Pancreas (tissue), 10 donors: Measurements from ENCODE around the gene IGSF3. TPM values are rescaled to one million over a fixed set of nuclear protein-coding genes. Genes with fewer than 3 reads are reported as not detected.
"Not testable (repeated sequence)": the region's sequence is repeated elsewhere in the genome, so short reads cannot be mapped to it uniquely, and the experiment has no call there.

Experiments used
- ATAC-seq, 4 donors: fragments of 200-7000 bp; cut with Tn5 transposase; one replicate each; pipeline versions ENCODE4 v1.8.0 to v1.9.1; 2020; ENCODE audit warnings: mild to moderate bottlenecking in 4 of 4, moderate library complexity in 4 of 4
- DNase-seq, 6 donors: peaks; one replicate each; pipeline ENCODE4 v3.0.0-alpha.2; 2020
- FAIRE-seq: peaks from 2 replicates; lab custom pipeline; 2012; peaks lifted over from hg19 to GRCh38; lab: Jason Lieb, UNC
- H3K27ac ChIP-seq, 4 donors: fragments of 200-600 bp; sonication (generic); 1 replicate in 3 of 4; 2 replicates in 1 of 4; pipeline versions ENCODE4 v1.5.0 to v1.8.0; 2020
- H3K27me3 ChIP-seq, 4 donors: fragments of 200-600 bp; one replicate each; pipeline ENCODE4 v1.8.0; 2021
- H3K36me3 ChIP-seq, 3 donors: fragments of 200-600 bp; sonication (generic) in 1 of 3; one replicate each; pipeline versions ENCODE4 v1.5.0 to v1.8.0; 2020 to 2021
- H3K4me1 ChIP-seq, 3 donors: fragments of 200-600 bp; one replicate each; pipeline ENCODE4 v1.8.0; 2021
- H3K4me3 ChIP-seq, 4 donors: fragments of 200-600 bp; sonication (generic) in 2 of 4; one replicate each; pipeline versions ENCODE4 v1.5.0 to v1.8.0; 2020 to 2021
- H3K9me3 ChIP-seq, 4 donors: fragments of 200-600 bp; one replicate each; pipeline ENCODE4 v1.8.0; 2021
- CTCF ChIP-seq, 4 donors: fragments of 200-600 bp; sonication (generic) in 3 of 4; IDR thresholded peaks; one replicate each; pipeline versions ENCODE4 v1.5.0 to v1.8.0; 2021; ENCODE audit warnings: antibody characterized with exemption in 4 of 4
- WGBS, 2 donors: extraction: QIAGEN DNeasy Blood & Tissue Kit; methylation state at CpG; one replicate each; pipeline ENCODE4 v1.1.7; 2013; 5-methylcytosine and 5-hydroxymethylcytosine counted together
- intact Hi-C, 3 donors: fragments of 100-400 bp; cut with DNase I; formaldehyde crosslinking; loops; one replicate each; pipeline versions ENCODE4 v1.11.1 to v1.14.2; 2022
- polyA plus RNA-seq, 2 donors: library from polyadenylated mRNA; stranded (reverse); fragments of 200-250 nt; gene quantifications; one replicate each; pipeline ENCODE4 v1.2.3, GENCODE V29; 2013
- total RNA-seq, 6 donors: library from RNA; stranded (reverse); fragmentation: NEBNext Ultra II Directional in 4 of 6; extraction: Animal tissue kit (Norgen Biotek cat#: 25700) in 4 of 6; gene quantifications; one replicate each; pipeline versions ENCODE4 v1.2.1 to v1.2.4, GENCODE V29; 2021 to 2023
- donor health status: healthy with polysubstance abuse.
- donor health status: DM: no; HTN: no; CAD: no; lungs with moderate emphysema.
- donor health status: DM: no; HTN: no; CAD: no.
- donor health status: control.
- donor health status: control.
- donor health status: Bipolar disorder and iron deficiency.
- donor health status: DM: yes; HTN: yes; CAD: no.
- donor health status: DM: no; HTN: no; CAD: no.
- donor health status: DM: no; HTN: no; CAD: no.
- donor health status: DM: yes; HTN: yes; CAD: no.

Gene IGSF3
- total and polyA plus RNA-seq, 8 donors, result 1.8 to 10.5 (median 2.7) TPM

GRCh38 chr1:116589101-116589735 lies 78.3 kb downstream of the IGSF3 start:
- FAIRE-seq, H3K4me3 ChIP-seq, H3K4me1 ChIP-seq, H3K36me3 ChIP-seq, intact Hi-C loops, H3K9me3 ChIP-seq, DNase-seq, H3K27ac ChIP-seq: not testable (repeated sequence)
- ATAC-seq, result peak; percentile 38 to 79 (median 56)
- 54 to 59% methylated on average over 9 of the region's 9 CpGs for WGBS, 2 donors
- peaks cover under 1 to 15% (median 3%) of the 10 kb centered on the region in 4 donors for H3K27me3 ChIP-seq

GRCh38 chr1:116587501-116588227 lies 79.9 kb downstream of the IGSF3 start:
- no peak overlapping the region for H3K4me3 ChIP-seq
- ATAC-seq, result peak in 1 of 4 donors; percentile 16
- TF ChIP-seq CTCF (IDR thresholded peaks at IDR 0.05), result no peak
- H3K36me3 ChIP-seq, result no peaks in the 10 kb centered on the region
- no peaks in the 10 kb centered on the region for H3K9me3 ChIP-seq
- FAIRE-seq, result no peak
- DNase-seq, result no peak
- WGBS, 2 donors, result 78 to 94% methylated on average over 5 of the region's 5 CpGs
- no peak overlapping the region for H3K27ac ChIP-seq
- intact Hi-C loops, result no loop called here
- H3K4me1 ChIP-seq, result no peaks in the 10 kb centered on the region
- peaks cover 3 to 19% (median 5%) of the 10 kb centered on the region in 4 donors for H3K27me3 ChIP-seq

GRCh38 chr1:116586741-116587143 lies 80.8 kb downstream of the IGSF3 start:
- TF ChIP-seq CTCF (IDR thresholded peaks at IDR 0.05), result no peak
- Histone ChIP-seq H3K4me3 (no peak overlapping the region), H3K36me3 (no peaks in the 10 kb centered on the region), H3K27me3 (peaks cover 3 to 21% (median 5%) of the 10 kb centered on the region in 4 donors), H3K9me3 (no peaks in the 10 kb centered on the region), H3K27ac (no peak overlapping the region), H3K4me1 (peaks cover 0 to under 1% (median 0%) of the 10 kb centered on the region in 3 donors)
- intact Hi-C loops, result no loop called here
- FAIRE-seq, result no peak
- no peak for DNase-seq
- WGBS, 2 donors, result 89 to 90% methylated on average over 3 of the region's 3 CpGs
- ATAC-seq, result no peak

- intact Hi-C loops, result no loop called here
- TF ChIP-seq CTCF (IDR thresholded peaks at IDR 0.05), result no peak
- H3K9me3 ChIP-seq, result no peaks in the 10 kb centered on the region
- no peak overlapping the region for H3K27ac ChIP-seq
- no peak for FAIRE-seq
- DNase-seq, result no peak
- WGBS, 2 donors, result 57 to 79% methylated on average over 1 of the region's 1 CpG
- H3K27me3 ChIP-seq, result peaks cover 3 to 21% (median 5%) of the 10 kb centered on the region in 4 donors
- no peak for ATAC-seq
- H3K36me3 ChIP-seq, result no peaks in the 10 kb centered on the region
- no peak overlapping the region for H3K4me3 ChIP-seq
- peaks cover 0 to 4% (median under 1%) of the 10 kb centered on the region in 3 donors for H3K4me1 ChIP-seq
Observed at GRCh38 chr1:116585886-116586285, 81.6 kb downstream of the IGSF3 start.

- intact Hi-C loops, result no loop called here
- no peak for DNase-seq
- peaks cover 3 to 20% (median 6%) of the 10 kb centered on the region in 4 donors for H3K27me3 ChIP-seq
- H3K4me1 ChIP-seq, result peaks cover 0 to 8% (median 5%) of the 10 kb centered on the region in 3 donors
- no peaks in the 10 kb centered on the region for H3K36me3 ChIP-seq
- H3K27ac ChIP-seq, result no peak overlapping the region
- no peak overlapping the region for H3K4me3 ChIP-seq
- peak; percentile 89 to 97 (median 93) for ATAC-seq
- no peak for FAIRE-seq
- no peaks in the 10 kb centered on the region for H3K9me3 ChIP-seq
- no peak for TF ChIP-seq CTCF (IDR thresholded peaks at IDR 0.05)
- 24 to 26% methylated on average over 3 of the region's 3 CpGs for WGBS, 2 donors
Observed at GRCh38 chr1:116581323-116581885, 86.1 kb downstream of the IGSF3 start.
